Common myeloid progenitor, CD34-positive (primary cell): ENCODE results near the gene MROH9.

Source experiments
- CTCF ChIA-PET: fragments of 350-600 bp; sonication (Branson Sonifier 250); formaldehyde crosslinking; loops from one replicate; lab custom pipeline; 2021; ENCODE audit warnings: antibody characterized with exemption; lab: Charles Lee
- POLR2A ChIA-PET: fragments of 350-600 bp; sonication (Branson Sonifier 250); formaldehyde crosslinking; loops from one replicate; lab custom pipeline; 2021; ENCODE audit warnings: antibody characterized with exemption; lab: Charles Lee
- DNase-seq, 3 donors: peaks; one replicate each; pipeline versions ENCODE4 v3.0.0 to v3.0.0-alpha.2; 2013
- H3K27ac ChIP-seq, 2 experiments: 1 replicate in 1 of 2; 2 replicates in 1 of 2; pipeline ENCODE4 v1.7.0; 2013; ENCODE audit warnings: inconsistent platforms in 2 of 2, low read length in 2 of 2, mild to moderate bottlenecking in 2 of 2, low read depth in 1 of 2, moderate library complexity in 1 of 2; ENCODE audit not compliant: severe bottlenecking in 2 of 2, insufficient read depth in 1 of 2, poor library complexity in 1 of 2
- H3K27me3 ChIP-seq, 5 experiments: replicated peaks in 2 of 5; 1 replicate in 3 of 5; 2 replicates in 2 of 5; pipeline versions ENCODE4 v1.6.1 to v1.7.0; 2013; ENCODE audit warnings: low read length in 4 of 5, mild to moderate bottlenecking in 2 of 5, moderate library complexity in 2 of 5, inconsistent platforms in 1 of 5; ENCODE audit not compliant: insufficient read depth in 5 of 5, control insufficient read depth in 4 of 5
- H3K36me3 ChIP-seq, 4 experiments: 1 replicate in 2 of 4; 2 replicates in 2 of 4; pipeline versions ENCODE4 v1.6.1 to v1.7.0; 2013; ENCODE audit warnings: low read length in 3 of 4, control low read depth in 1 of 4, mild to moderate bottlenecking in 1 of 4; ENCODE audit not compliant: control insufficient read depth in 4 of 4, insufficient read depth in 4 of 4
- H3K4me1 ChIP-seq, 4 experiments: 1 replicate in 3 of 4; 2 replicates in 1 of 4; pipeline versions ENCODE4 v1.6.1 to v1.7.1; 2013; ENCODE audit warnings: low read length in 3 of 4, mild to moderate bottlenecking in 3 of 4, control low read depth in 1 of 4, inconsistent platforms in 1 of 4, moderate library complexity in 1 of 4; ENCODE audit not compliant: control insufficient read depth in 4 of 4, insufficient read depth in 4 of 4; ENCODE audit errors: control extremely low read depth in 1 of 4
- H3K4me3 ChIP-seq, 7 experiments: 1 replicate in 4 of 7; 2 replicates in 3 of 7; pipeline versions ENCODE4 v1.5.1 to v1.7.0; 2013; ENCODE audit warnings: mild to moderate bottlenecking in 7 of 7, low read length in 6 of 7, moderate library complexity in 6 of 7, inconsistent platforms in 2 of 7, low read depth in 2 of 7, control low read depth in 1 of 7; ENCODE audit not compliant: insufficient read depth in 4 of 7, control insufficient read depth in 1 of 7; ENCODE audit errors: extremely low read depth in 1 of 7
- H3K9me3 ChIP-seq, 5 experiments: 1 replicate in 4 of 5; 2 replicates in 1 of 5; pipeline versions ENCODE4 v1.6.1 to v1.7.1; 2013; ENCODE audit warnings: low read length in 4 of 5, mild to moderate bottlenecking in 2 of 5, inconsistent platforms in 1 of 5, low read depth in 1 of 5, moderate library complexity in 1 of 5; ENCODE audit not compliant: control insufficient read depth in 4 of 5, insufficient read depth in 2 of 5; ENCODE audit errors: control extremely low read depth in 1 of 5
- WGBS: methylation state at CpG from one replicate; pipeline ENCODE4 v1.1.5; 2013; ENCODE audit not compliant: insufficient coverage; 5-methylcytosine and 5-hydroxymethylcytosine counted together

The MROH9 gene

GRCh38 chr1:171081314-171081753 is 146.0 kb downstream of the MROH9 start:
- Histone ChIP-seq H3K4me1 (no peaks in the 10 kb centered on the region), H3K27me3 (no peaks in the 10 kb centered on the region), H3K4me3 (no peak overlapping the region), H3K9me3 (no peaks in the 10 kb centered on the region), H3K36me3 (no peaks in the 10 kb centered on the region), H3K27ac (no peak overlapping the region)
- peak; percentile 14 to 33 (median 22) for DNase-seq
- POLR2A ChIA-PET = no interaction called here
- CTCF ChIA-PET = interaction anchor here (0.5 to 1.5 kb wide), 6 partner anchors 11 to 232 kb away, joined by 3 to 9 read pairs (median 4); partner anchors contain the start of gene FMO4

GRCh38 chr1:171081763-171082201 is 146.4 kb downstream of the MROH9 start:
- Histone ChIP-seq H3K4me1 (no peaks in the 10 kb centered on the region), H3K27me3 (no peaks in the 10 kb centered on the region), H3K4me3 (no peak overlapping the region), H3K9me3 (no peaks in the 10 kb centered on the region), H3K27ac (no peak overlapping the region), H3K36me3 (no peaks in the 10 kb centered on the region)
- WGBS = 95% methylated on average over 7 of the region's 7 CpGs
- POLR2A ChIA-PET = no interaction called here
- CTCF ChIA-PET = interaction anchor here (0.6 to 1.5 kb wide), 4 partner anchors 11 to 145 kb away, joined by 3 to 9 read pairs (median 4); no protein-coding TSS in a partner anchor
- no peak for DNase-seq

- Histone ChIP-seq H3K36me3 (no peaks in the 10 kb centered on the region), H3K27ac (no peak overlapping the region), H3K4me3 (no peak overlapping the region), H3K4me1 (no peaks in the 10 kb centered on the region), H3K27me3 (no peaks in the 10 kb centered on the region), H3K9me3 (no peaks in the 10 kb centered on the region)
- DNase-seq = no peak
- CTCF ChIA-PET = no interaction called here
- no CpG with 5 or more reads among the region's 1 CpG for WGBS
- POLR2A ChIA-PET = no interaction called here
These were observed 147.3 kb downstream of the MROH9 start for GRCh38 chr1:171082606-171083005.

- Histone ChIP-seq H3K27me3 (no peaks in the 10 kb centered on the region), H3K9me3 (no peaks in the 10 kb centered on the region), H3K36me3 (no peaks in the 10 kb centered on the region), H3K4me1 (no peaks in the 10 kb centered on the region), H3K27ac (no peak overlapping the region), H3K4me3 (peak overlapping the region in 1 of 7 experiments; percentile 19)
- ChIA-PET POLR2A (no interaction called here), CTCF (no interaction called here)
- no peak for DNase-seq
- 100% methylated on average over 3 of the region's 5 CpGs for WGBS
These were observed 147.9 kb downstream of the MROH9 start for GRCh38 chr1:171083222-171083621.

- ChIA-PET CTCF (no interaction called here), POLR2A (no interaction called here)
- Histone ChIP-seq H3K9me3 (no peaks in the 10 kb centered on the region), H3K4me3 (no peak overlapping the region), H3K4me1 (no peaks in the 10 kb centered on the region), H3K27me3 (no peaks in the 10 kb centered on the region), H3K27ac (no peak overlapping the region), H3K36me3 (no peaks in the 10 kb centered on the region)
- DNase-seq = no peak
These were observed 148.8 kb downstream of the MROH9 start for GRCh38 chr1:171084091-171084490.

GRCh38 chr1:171084870-171085269 is 149.5 kb downstream of the MROH9 start:
- no CpG with 5 or more reads among the region's 2 CpGs for WGBS
- Histone ChIP-seq H3K27ac (no peak overlapping the region), H3K4me3 (no peak overlapping the region), H3K4me1 (no peaks in the 10 kb centered on the region), H3K36me3 (no peaks in the 10 kb centered on the region), H3K27me3 (no peaks in the 10 kb centered on the region), H3K9me3 (no peaks in the 10 kb centered on the region)
- ChIA-PET CTCF (no interaction called here), POLR2A (no interaction called here)
- no peak for DNase-seq

- H3K4me3 ChIP-seq = no peak overlapping the region
- H3K4me1 ChIP-seq = no peaks in the 10 kb centered on the region
- ChIA-PET POLR2A (no interaction called here), CTCF (no interaction called here)
- no peaks in the 10 kb centered on the region for H3K36me3 ChIP-seq
- H3K27ac ChIP-seq = no peak overlapping the region
- H3K9me3 ChIP-seq = no peaks in the 10 kb centered on the region
- no peaks in the 10 kb centered on the region for H3K27me3 ChIP-seq
- no peak for DNase-seq
These were observed 152.6 kb downstream of the MROH9 start for GRCh38 chr1:171087896-171088295.
